Mammary epithelial cell (primary cell): ENCODE measurements around the gene OAS2.

Experiments used
- CTCF ChIP-seq, 2 donors: IDR thresholded peaks in 1 of 2; conservative IDR thresholded peaks in 1 of 2; 2 replicates each; pipeline ENCODE4 v1.5.1; 2011 to 2012; ENCODE audit warnings: inconsistent platforms in 2 of 2, low read length in 2 of 2, mild to moderate bottlenecking in 2 of 2, control low read depth in 1 of 2, low read depth in 1 of 2; ENCODE audit not compliant: insufficient read depth in 1 of 2; ENCODE audit errors: extremely low read depth in 1 of 2
- EZH2 ChIP-seq: IDR thresholded peaks from 2 replicates; pipeline ENCODE4 v1.6.1; 2012; ENCODE audit warnings: low read length, inconsistent platforms, borderline replicate concordance

- TF ChIP-seq CTCF (conservative IDR thresholded peaks at IDR 0.05 in 1 of 2, IDR thresholded peaks at IDR 0.05 in 1 of 2; ENCODE audit: extremely low read depth in 1 of 2, insufficient read depth in 1 of 2, low read depth in 1 of 2, low read length in 2 of 2), result no peak
- no peak for TF ChIP-seq EZH2
These were observed 27.9 kb downstream of the OAS2 start for GRCh38 chr12:113006206-113006605.
